Activated T-cell treated with anti-CD3 and anti-CD28 coated beads, Interleukin-2, amount 50 U/mL, for 48 hours (primary cell): Measurements from ENCODE around the gene DLGAP1.
"Not testable (repeated sequence)": the region's sequence is repeated elsewhere in the genome, so short reads cannot be mapped to it uniquely, and the experiment has no call there.

Experiments
- DNase-seq, 2 experiments: peaks; one replicate each; pipeline ENCODE4 v3.0.0-alpha.2; 2020

DLGAP1 gene

DNA sequence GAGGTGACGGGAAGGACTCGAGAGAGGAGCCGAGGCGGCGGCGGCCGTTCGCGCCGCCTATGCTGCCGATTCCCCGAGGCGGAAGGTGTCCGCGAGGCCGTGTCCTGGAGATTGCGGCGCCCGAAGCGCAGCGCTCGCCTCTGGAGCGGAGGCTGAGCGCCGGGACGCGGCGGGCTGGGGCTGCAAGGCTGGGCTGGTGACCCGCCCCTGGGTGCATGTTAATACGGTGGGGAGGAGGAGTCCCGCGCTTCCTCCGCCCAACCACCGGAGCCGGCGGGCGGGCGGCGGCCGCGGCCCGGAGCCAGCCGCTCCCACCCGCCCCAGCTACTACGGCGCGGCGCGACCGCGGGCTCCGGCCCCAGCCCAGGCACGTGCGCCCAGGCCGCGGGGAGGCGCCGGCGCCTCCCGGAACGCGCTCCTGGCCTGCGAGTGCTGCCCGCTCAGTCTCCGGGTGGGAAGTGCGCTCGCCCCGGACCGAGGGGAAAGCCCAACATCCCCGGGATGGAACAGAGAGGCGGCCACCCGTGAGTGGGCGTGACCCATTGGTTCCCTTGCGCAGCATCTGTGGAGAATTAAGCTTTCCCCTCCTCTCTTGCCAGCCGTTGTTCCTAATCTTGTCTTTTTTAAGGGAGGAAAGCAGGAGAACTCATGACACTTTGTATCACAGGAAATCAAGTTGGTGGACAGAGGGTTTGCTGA is at the start of gene DLGAP1:
TSS of gene DLGAP1 (minus strand) at position 195 of the 699 bp plus-strand sequence.
- peak; percentile 17 to 18 for DNase-seq

DNA sequence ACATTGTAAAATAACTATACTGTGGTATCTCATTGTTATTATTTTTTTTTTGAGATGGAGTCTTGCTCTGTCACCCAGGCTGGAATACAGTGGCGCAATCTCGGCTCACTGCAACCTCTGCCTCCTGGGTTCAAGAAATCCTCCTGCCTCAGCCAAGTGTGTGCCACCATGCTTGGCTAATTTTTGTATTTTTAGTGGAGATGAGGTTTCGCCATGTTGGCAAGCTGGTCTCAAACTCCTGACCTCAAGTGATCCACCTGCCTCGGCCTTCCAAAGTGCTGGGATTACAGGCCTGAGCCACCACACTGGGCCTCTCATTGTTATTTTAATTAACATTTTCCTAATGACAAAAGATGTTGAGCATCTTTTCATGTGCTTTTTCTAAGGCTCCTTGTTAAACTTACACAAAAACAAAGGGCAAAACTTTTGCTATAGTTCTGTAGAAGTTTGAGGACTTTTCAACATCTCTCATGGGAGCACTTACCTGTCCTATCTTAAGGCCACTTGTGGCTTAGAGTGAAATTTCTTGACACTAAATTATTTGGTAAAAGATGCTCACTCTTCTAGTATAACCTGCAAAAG is 39.7 kb upstream of the DLGAP1 start:
- not testable (repeated sequence) for DNase-seq

DNA sequence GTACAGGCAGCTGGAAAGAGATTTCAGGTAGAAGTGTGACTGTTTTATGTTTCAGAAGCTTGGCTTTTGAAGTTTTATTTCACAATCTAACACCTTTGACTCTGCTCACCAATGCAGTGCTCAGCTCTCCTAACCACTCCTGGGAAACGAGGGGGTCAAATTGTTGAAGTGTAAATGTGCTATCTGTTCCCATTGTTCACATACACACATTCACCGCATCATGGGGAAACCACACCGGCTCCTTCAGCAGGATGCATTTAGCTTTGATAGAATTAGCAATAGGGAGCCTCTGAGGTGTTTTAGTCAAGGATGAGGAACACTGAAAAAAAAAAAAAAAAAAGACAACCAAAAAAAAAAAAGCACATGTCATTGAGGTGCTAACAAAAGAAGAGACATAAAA is 13.4 kb upstream of the DLGAP1 start:
- DNase-seq, result no peak

DNA sequence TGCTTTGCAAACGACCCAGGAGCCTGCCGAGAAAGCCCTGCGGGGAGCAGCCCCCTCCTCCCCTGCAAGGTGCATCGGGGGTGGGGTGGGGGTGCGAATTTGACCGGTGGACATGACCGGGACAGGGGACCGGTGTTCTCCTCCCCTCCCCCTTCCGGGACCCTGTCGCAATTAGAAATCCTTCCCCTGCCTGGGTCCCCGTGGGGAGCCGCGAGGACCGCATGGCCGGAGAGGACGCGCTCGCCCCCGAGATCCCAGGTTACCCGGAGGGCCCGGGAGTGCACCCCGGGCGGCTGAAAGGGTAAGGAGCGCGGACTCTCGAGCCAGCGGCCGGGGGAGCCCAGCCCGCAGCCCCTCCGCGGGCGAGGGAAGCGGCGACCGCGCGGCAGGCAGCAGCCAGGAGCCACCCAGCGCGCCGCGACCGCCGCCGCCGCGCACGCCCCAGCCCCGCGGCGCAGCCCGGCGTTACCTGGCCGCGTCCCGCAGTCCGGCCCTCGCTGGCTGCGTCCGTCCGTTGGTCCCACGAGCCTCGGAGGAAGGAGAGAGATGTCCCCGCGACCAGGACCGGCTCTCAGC is 482 bp downstream of the DLGAP1 start:
- no peak for DNase-seq

DNA sequence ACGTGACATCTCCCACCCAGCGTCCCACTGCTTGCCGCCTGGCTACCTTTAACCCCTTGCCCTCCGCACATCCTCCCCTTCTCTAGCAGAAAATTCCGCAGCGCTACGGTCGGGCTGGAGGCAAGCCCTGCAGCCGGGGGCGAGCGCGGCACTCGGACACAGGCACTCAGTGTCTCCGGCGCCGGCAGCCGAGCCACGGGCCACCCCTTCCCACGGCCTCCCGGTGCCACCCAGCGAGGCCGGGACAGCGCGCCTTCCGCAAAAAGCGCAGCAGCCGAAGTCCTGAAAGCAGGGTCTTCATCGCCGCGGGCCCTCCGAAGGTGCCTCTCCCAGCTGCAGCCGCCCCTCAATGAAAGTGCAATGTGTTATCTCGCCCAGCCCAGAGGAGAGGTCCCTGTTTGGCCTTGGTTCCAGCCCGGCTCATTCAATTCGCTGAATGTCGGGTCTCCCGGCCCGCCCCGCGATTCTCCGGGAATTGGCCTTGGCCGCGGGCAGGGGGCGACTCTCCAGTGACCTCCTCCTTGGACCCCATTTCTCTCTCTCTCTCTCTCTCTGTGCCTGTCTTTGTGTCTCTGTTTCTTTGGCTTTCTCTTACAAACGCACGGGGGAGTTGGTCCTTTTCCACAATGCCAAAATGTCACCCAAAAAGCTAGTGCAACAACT is 1.1 kb downstream of the DLGAP1 start:
- peak in 1 of 2 experiments; percentile 13 for DNase-seq

DNA sequence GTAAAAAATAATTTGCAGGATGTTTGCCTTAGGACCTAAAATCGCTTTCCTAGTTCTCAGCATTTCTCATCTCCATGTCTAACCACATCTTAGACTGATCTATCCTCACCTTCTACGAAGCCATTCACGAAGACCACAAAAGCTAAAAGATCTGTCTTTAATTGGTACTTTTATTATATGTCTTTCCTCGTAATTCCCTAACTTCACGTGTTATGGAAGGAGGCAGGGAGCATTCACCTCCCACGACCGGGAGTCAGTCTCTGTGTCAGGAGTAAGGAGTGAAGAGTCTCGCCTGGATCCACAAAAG is 1.6 kb downstream of the DLGAP1 start:
- DNase-seq, result no peak

DNA sequence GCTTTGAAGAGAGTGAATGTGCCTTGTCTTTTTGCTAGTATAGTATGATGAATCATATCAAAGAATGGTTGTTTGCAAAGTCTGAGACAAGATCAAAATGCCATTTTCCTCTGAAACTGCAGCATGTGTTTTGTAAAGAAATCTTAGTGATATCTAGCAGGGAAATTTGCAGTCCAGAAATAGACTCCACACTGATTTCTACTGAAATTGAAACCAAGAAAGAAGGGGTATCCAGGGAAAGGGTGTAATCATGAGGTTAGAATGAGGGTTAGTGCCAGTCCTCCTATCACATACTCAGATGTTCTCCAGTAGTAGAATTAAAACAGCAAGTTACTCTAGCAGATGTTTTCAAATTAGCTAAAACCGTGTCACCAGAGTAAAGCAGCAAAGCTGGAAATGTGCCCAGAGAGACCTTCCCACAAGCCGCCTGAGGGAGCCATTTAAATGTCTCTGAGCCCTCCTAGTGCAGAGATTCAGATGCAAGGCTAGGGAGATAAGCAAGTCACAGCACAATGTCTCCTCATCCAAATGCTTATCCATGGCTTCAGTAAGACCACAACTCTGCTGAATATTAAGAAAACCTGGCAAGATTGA is 4.9 kb downstream of the DLGAP1 start:
- DNase-seq, result no peak

DNA sequence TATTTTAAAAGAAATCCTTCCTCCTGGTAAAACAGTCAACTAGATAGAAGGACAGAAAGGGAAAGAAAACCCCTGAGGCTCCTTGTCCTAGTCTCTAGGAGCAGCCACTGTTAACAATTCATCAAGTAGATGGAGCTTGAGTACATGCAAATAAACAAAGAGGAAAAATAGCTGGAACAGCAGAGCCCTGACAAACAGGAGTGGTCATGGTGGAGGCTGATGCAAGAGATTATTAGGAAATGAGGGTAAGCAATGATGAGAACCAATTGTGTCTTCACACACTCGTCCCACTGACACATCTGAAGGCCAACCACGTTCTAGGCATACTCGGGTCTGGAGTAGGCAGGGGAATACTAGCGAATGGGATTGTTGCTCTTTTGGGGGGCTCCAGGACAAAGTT is 9.2 kb downstream of the DLGAP1 start:
- no peak for DNase-seq

DNA sequence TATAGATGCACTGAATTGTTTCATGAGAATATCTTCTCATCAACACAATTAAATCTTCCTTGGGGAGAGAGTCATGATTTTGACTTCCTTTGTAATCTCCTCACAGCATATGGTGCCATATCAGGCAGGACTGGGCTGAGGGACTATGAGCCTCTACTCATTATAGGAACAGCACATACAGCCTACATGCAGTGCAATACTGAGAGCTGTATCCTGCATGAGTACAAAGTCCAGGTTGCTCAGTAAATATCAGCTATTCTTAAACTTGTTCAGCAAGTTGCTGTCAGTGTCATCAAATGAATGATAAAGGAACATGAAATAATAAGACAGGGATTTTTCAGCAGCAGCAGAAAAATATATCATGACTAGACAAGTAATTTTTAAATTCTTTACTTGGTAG is 10.8 kb downstream of the DLGAP1 start:
- DNase-seq, result no peak

DNA sequence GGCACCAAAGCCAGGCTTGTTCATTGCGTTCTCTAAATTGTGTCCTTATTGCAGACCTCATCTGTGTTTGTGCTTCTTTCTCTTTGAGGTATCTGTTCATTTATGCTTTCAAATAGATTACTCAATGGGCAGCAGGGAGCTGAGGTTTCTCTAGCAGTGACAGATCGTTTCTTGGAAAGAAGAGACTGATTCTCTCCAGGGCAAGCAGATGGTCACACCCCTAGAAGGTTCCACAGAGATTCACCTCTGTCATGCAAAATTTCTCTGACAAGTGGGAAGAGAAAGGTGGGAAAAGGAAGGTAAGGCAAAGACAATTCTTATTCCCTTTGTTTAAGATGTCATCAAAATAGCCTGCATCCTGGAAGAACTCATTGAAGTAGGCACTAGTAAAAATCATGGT is 14.0 kb downstream of the DLGAP1 start:
- DNase-seq, result no peak

DNA sequence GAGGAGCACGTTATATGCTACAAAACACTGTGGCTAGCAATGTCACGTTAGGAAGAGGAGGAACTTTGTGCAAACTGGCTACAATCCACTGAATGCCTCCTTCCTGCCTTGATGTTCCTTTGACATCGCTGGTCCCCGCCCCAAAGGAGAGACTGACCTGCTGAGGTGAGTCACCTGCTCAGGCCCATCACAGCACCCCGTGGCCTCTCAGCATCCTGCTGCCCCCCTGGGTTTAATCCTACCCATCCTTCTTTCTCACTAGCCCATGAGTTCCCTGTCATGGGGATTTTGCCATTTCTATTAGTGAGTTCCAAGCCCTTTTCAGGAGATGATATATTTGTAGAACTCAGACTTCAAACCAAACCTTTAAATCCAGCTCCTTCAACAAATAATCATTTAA is 16.2 kb downstream of the DLGAP1 start:
- no peak for DNase-seq

DNA sequence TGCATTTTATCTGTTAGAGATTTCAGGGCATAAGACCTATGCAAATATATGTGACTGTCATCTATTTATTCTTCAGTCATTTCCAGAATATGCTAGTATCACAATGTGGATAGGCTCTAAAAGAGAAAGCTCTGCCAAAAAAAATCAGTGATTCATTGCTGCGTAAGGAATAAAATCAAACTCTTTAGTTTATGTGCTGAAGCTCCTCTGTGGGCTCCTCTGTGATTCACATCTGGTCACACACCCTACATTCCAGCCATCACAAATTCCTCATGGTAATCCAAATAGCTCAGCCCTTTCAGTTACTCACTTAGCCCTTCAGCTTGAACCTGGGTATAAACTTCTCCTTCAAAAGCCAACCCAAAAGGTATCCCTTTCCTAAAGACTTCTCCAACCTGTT is 21.4 kb downstream of the DLGAP1 start:
- no peak for DNase-seq

DNA sequence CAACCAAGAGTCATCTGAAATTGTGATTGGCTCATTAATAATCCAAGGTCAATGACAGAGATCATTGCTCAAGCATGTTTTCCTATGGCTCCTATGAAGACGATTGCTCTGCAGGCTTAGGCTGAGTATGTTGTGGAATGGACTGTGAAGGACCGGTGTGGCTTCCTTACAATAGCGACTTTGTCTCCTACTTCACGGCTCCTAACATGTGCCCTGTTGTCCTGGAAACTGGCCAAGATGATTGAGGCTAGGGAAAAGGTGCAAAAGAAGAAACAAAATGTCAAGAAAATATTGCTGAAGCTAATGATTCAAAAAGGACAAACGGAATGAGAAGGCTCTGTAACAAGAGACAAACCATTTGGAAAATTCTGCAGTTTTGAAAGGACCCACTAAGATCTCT is 24.3 kb downstream of the DLGAP1 start:
- DNase-seq, result no peak

DNA sequence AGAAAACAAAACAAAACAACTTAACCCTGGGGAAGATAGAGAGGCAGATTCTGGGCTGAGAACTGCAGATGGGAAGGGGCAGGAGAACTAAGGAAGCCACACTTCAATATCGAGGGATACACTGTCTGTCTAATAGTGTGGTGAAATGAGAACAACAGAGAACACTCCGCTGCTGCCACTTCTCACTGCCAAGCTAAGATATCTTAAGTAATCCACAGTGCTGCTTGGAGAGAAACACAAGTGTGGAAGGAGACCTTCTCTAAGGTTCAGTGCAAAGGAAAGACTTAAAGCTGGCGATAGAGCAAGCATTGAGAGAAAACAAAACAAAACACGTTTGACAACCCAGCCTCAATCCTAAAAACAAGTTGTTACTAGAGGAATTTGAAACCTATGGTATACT is 37.4 kb downstream of the DLGAP1 start:
- DNase-seq, result no peak

DNA sequence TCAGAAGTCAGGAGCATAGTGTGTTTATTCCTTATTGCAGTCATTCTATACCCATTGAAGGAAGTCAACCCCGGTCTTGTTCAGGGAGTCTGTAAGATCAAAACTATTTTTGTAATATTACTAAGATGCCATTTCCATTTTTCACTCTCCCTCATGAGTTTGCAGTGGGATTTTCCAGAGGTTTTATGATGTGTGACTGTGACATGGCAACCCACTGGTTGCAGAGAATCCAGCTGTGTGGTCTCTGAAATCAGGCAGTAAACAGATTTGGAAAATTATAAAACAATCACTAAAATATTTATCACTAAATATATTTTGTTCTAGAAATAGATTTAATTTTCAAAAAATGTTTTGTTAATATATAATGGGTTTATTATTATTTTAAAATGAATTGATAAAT is 38.1 kb downstream of the DLGAP1 start:
- no peak for DNase-seq

DNA sequence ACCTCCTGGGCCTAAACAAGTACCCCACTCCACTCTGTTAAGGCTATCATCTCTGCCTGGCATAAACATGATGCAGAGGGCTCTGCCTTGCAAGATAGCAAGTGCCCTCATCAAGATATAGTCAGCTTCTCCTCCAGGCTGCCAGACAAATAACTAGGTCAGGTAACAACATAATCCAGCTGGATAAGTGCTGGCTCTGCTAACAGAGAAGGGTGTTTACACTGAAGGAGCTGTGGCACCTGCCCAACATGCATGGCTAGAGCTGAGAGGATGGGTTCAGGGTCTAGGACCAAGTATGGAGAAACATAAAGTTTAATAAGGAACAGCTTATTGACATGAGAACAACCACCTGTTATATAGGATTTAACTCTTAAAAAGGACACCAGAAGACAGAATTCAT is 42.8 kb downstream of the DLGAP1 start:
- no peak for DNase-seq

DNA sequence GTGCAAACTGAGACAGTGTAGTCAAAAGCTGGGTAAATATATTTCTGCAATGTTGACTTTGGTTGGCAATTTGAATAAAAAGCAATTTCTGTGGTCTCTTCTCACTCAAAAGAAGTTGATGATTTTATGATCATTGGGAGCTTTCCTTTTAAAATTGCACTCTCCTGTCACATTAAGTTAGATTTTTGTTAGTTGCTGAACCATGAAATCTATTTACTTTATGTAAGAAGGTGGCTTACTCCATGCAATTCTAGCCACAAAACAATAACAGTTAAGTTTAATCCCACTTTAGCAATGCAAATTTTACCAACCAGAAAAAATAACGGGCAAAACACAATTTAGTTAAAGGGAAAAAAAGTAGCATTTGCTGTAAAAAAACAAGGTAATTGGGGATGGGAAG is 48.3 kb downstream of the DLGAP1 start:
- DNase-seq, result no peak

DNA sequence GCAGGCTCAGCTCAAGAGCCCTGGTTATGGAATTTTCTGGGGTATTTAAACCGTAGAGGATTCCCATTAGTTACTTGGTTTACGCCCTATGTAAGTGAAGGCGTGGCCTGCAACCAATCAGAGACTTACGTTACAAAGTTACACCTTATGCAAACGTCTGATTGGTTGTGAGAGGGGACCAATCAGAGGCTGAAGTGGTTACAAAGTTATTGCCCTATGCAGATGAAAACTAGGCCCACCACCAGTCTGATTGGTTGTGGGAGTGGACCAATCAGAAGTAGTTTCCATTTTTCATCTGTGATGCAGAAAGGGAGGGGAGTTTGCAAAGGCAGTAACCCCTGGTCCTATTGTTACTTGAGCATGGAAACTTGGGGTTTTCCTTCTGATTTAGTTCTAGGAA is 49.1 kb downstream of the DLGAP1 start:
- DNase-seq, result no peak

DNA sequence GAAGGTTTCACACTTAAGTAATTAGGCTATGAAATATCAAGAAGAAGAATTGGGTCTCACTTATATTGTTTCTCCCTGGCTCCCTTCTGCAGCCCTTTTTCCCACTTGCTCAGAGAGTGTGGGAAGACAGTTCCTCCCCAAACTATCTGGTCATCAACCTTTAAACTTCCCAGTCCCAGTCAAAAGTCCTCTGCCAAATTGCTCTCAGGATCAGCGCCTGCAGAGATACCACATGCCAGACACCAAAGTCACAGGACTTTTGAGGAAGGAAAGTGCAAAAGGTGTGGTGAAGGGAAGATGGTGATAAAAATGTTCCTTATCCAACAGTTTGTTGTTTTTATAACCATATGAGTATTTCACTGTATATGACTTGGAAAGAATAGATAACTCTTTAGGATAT is 51.3 kb downstream of the DLGAP1 start:
- no peak for DNase-seq

DNA sequence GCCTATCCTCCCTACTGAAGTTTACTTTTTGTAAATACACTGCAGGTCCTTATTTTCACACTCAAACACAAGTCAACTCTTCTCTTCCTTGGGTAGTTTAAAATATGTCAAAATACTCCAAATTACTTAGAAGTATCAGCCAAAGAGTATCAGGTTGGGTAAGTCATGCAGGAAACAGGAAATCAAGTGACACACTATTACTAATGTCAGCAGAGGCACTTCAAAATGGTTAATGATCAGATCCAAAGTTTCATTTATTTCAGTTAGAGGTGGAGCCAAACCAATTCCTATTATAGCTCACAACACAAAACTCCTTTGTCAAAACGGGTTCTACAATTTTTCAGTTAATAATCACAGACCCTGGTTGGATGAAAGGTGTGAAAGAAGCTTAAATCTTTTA is 54.2 kb downstream of the DLGAP1 start:
- no peak for DNase-seq

DNA sequence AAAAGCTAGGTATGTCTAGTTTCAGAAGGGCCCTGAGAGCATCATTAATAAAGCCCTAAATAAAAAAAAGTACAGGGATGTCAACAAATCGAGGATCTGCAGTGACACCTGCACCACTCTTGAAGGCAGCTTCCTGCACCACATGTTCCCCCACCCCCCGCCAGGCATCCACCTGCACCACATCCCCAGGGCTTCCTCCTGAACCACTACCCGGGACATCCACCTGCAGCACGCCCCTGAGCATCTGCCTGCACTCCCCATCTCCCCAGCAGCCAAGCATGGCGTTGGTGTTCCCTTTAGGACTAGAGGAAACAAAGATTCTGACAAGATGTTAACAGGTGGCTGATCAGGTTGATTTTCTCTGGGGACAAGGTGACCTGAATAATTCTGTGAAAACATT is 55.2 kb downstream of the DLGAP1 start:
- DNase-seq, result no peak

DNA sequence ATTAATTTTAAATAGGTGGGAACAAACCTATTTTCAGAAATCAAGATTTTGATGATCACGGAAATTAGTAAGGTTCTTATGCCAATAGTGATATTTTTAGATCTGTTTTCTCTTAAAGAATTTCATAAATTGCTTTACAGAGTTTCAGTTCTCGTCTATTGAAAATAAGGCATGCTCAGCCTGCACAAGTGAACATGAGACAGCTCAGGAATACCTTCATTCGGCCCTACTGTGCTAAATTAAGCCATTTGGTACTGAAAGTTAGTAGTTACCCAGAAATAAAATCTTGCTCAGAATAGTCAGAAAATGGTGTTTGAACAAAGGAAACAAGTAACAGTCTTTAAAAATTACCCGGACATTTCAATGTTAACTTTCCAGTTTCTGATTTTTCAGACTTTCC is 60.4 kb downstream of the DLGAP1 start:
- DNase-seq, result no peak

DNA sequence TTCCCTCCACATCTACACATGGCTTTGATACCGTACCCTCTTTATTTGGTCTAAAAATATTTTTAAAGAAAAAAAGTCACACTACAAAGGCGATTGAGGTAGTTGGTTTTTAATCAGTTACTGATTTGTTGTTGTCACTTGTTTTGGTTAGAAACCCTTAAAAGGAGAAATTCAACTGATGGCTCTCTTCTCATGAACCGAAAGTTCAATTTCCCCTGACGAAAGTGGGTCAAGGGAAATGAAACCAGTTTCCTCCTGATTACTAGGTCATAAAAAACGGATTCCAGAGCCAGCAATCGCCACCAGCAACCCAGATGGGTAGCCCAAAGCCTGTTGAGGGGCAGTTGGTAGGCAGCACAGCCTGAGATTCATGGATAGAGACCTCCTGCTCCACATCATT is 63.2 kb downstream of the DLGAP1 start:
- no peak for DNase-seq

DNA sequence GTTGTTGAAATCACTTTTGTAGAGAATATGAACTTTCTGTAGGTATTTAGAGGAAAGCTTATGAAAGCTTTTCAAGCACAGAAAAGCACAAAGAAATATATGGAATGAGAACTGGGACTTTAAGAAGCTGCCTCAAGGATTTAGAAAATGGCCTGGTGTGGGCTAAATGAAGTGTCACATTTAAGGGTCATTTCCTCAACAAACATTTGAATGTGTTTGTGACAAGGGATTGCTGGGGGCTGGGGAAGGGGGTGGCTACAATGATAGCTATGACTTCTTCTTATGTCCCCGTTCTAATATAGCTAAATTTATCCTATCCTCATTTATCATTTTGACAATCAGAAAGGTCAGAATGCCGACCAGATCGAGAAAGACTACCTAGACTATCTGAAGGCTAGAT is 69.2 kb downstream of the DLGAP1 start:
- DNase-seq, result no peak
